HS-27A (cell line): ENCODE data around the gene TMC6.
"Not testable (repeated sequence)": the region's sequence is repeated elsewhere in the genome, so short reads cannot be mapped to it uniquely, and the experiment has no call there.

Experiments used
- DNase-seq: peaks from one replicate; pipeline ENCODE4 v3.0.0-alpha.2; 2012; ENCODE audit warnings: low read depth, missing footprints

The TMC6 gene

DNA sequence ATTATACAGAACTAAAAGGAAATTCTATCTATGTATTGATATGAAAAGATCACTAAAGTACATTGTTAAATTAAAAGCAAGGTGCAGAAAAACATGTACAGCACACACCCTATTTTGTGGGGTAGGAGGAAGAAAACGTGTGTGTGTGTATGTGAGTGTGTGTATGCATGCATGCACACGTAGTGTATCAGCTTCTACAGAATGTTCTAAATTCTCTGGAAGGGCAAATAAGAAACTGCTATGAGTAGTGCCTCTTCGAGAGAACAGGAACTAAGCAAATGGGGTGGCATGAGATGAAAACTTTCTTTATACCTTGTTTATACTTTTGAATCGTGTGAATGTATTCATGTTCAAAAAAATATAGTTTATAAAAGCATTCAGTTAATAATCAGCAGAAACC is 58.9 kb downstream of the TMC6 start:
- no peak for DNase-seq

DNA sequence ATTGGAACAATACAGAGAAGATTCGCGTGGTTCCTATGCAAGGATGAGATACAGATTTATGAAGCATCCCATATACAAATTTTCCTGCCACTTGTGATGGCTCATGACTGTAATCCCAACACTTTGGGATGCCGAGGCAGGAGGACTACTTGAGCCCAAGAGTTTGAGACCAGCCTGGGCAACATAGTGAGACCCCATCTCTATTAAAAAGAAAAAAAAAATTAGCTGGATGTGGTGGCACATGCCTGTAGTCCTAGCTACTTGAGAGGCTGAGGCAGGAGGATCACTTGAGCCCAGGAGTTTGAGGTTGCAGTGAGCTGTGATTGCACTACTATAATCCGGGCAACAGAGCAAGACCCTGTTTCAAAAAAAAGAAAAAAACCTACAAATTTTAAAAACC is 61.6 kb downstream of the TMC6 start:
- DNase-seq: not testable (repeated sequence)

DNA sequence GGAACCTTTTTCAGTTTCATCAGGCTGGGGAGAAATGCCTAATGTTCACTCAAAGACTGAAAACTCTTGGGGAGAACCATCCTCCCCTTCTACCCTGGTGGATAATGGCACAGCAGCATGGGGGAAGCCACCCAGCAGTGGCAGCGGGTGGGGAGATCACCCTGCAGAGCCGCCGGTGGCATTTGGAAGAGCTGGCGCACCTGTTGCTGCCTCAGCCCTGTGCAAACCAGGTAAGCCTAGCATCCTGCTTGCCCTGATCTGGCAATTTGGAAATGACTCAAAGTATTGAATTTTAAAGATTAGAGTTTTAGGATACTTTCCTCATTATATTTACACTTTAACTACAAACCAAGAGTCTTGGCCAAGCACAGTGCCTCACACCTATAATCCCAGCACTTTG is 63.8 kb downstream of the TMC6 start:
- DNase-seq: no peak

DNA sequence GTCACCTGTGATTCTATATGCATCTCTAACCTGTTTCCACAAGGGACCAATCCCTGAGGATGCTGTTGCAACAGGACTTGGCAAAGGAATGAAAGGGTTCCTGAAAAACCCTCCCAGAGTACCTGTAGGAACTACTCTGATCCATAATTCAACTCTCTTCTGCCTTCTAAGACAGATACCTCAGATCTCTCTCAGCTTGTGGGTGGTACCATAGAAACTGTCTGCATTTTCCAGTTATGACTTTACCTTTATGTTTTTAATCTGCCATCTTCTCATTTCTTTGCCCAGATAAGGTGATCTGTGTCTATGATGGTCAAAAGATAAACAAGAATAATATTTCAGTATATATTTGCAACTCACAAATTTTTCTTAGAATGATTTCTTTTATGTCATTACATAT is 65.1 kb downstream of the TMC6 start:
- no peak for DNase-seq

DNA sequence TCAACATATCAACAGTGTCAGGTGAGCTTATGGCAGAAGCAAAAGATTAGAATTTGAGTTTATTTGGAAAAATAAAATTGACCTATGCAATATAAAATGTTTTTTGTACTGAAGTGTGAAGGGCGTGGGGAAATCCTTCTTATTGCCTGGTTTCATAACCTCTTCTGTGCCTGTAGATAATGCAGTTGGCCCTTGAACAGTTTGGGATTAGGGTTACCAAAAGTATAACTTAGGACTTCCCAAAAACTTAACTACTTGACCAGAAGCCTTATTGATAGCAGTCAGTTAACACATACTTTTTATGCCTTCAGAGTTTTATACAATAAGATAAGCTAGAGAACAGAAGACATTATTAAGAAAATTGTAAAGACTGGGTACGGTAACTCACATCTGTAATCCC is 66.0 kb downstream of the TMC6 start:
- no peak for DNase-seq
